GM13977 (cell line): ENCODE measurements around the gene SSC5D.

Source experiments
- DNase-seq: peaks from one replicate; pipeline ENCODE4 v3.0.0; 2012; ENCODE audit warnings: low spot score
- in situ Hi-C: fragments of 300-500 bp; cut with MboI; formaldehyde crosslinking; loops from one replicate; pipeline ENCODE4 v1.12.0; 2022; ENCODE audit warnings: low sequenced_read_pairs, low pct_unique_long_range_greater_than_20kb, mixed read lengths, inconsistent platforms; ENCODE audit not compliant: unreplicated experiment
- TF ChIP-seq, protein P1 (sequence below): IDR thresholded peaks from 2 replicates; pipeline ENCODE4 v1.5.1; 2012; ENCODE audit warnings: mild to moderate bottlenecking, control low read depth; ENCODE audit not compliant: insufficient read depth; ENCODE audit errors: extremely low read depth, missing control alignments

The SSC5D gene

DNA sequence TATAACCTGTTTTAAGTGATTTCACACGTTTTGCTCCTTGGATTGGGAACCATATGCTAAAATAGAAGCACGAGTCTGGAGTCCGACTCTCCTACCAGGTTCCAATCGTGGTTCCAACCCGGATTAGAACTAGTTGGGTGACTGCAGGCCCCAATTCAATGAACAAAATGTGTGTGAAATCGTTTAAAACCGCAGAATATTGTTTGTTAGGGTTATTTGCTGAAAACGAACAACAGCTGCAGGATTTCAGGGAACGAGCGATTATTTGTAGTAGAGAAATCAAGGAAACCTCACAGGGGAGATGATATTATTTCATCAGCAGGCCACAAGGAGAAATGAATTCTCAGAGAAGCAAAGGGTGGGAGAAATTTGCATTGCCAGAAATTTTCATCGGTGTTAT lies 16.7 kb downstream of the SSC5D start:
- TF ChIP-seq, protein P1, sequence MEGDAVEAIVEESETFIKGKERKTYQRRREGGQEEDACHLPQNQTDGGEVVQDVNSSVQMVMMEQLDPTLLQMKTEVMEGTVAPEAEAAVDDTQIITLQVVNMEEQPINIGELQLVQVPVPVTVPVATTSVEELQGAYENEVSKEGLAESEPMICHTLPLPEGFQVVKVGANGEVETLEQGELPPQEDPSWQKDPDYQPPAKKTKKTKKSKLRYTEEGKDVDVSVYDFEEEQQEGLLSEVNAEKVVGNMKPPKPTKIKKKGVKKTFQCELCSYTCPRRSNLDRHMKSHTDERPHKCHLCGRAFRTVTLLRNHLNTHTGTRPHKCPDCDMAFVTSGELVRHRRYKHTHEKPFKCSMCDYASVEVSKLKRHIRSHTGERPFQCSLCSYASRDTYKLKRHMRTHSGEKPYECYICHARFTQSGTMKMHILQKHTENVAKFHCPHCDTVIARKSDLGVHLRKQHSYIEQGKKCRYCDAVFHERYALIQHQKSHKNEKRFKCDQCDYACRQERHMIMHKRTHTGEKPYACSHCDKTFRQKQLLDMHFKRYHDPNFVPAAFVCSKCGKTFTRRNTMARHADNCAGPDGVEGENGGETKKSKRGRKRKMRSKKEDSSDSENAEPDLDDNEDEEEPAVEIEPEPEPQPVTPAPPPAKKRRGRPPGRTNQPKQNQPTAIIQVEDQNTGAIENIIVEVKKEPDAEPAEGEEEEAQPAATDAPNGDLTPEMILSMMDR: no peak
- no peak for DNase-seq
- in situ Hi-C loops: loop anchor here (5.0 kb wide), 1 partner anchor 122 kb away; no protein-coding TSS in a partner anchor

DNA sequence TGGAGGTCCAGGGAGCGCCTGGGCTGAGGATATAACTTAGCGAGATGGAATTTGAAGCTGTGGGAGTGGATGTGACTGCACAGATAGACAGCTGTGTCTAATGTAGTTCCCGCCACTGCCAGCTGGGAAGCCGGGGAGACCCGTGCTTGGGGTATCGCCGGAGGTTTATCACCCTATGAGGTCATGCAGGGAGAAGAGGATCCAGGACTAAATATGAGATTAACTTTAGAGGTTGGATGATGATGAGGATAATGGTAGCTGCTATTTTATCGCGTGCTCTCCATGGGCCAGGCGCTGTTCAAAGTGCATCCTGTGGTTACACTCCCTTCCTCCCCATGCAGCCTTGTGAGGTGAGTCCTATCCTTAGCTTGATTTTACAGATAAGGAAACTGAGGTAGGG lies 19.9 kb downstream of the SSC5D start:
- in situ Hi-C loops: loop anchor here (5.0 kb wide), 1 partner anchor 119 kb away; no protein-coding TSS in a partner anchor
- TF ChIP-seq, protein P1: no peak
- DNase-seq: no peak

DNA sequence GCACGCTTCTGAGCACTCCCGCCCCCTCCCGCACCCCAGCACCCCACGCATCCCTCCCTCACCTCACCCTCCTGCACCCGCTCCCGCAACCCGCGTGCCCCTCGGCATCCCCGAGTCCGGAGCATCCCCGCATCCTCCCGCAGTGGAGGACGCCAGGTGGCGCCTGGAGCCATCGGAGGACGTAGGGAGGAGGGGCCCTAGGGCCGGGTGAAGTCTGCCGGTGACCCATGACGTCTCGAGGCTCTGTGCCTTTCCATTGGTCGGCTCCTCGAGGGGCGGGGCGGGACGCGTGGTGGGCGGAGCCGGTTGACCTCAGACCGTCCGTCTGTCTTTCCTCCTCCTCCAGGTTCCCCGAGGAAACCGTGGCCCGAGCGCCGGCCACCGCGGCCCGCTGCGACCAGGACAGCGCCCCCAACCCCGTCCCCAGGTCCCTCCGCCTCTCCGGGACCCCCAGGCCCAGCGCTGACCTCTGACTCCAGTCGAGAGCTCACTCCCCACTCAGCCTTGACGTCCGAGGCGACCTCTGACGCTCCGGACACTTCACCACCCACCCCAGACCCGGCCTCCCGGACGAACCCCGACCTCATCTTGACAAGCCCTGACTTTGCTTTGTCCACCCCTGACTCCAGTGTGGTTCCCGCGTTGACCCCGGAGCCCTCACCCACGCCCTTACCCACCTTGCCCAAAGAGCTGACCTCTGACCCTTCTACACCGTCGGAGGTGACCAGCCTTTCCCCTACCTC lies 28.8 kb downstream of the SSC5D start:
- DNase-seq: peak; percentile 100
- in situ Hi-C loops: no loop called here
- TF ChIP-seq, protein P1: peak; percentile 94

DNA sequence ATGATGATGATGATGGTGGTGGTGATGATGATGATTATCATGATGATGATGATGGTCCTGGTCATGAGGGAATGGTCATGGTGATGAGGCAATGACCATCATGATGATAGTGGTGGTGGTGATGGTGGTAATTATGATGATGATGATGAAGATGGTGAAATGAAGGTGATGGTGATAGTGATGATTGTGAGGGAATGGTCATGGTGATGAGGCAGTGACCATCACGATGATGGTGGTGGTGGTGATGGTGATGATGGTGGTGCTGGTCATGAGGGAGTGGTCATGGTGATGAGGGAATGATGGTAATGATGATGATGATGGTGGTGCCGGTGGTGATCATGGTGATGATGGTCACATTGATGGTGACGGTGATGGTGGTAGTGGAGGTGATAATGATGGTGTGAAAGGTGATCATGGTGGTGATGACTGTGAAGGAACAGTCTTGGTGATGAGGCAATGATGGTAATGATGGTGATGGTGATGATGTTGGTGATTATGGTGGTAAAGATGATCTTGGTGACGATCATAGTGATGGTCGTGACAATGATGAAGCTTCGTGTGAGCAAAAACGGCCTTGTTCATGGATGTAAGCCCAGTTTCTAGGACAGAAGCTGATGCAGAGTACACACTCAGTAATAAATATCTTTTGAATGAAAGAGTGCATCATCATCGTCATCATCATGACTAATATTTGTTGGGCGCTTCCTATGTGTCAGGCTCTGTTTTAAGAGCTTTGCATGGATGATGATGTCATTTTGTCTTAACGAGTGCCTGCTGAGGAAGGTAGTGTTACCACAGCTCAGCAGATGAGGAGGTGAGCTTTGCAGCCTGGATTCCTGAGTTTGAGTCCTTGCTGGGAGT lies 31.4 kb downstream of the SSC5D start:
- in situ Hi-C loops: no loop called here
- no peak for DNase-seq

DNA sequence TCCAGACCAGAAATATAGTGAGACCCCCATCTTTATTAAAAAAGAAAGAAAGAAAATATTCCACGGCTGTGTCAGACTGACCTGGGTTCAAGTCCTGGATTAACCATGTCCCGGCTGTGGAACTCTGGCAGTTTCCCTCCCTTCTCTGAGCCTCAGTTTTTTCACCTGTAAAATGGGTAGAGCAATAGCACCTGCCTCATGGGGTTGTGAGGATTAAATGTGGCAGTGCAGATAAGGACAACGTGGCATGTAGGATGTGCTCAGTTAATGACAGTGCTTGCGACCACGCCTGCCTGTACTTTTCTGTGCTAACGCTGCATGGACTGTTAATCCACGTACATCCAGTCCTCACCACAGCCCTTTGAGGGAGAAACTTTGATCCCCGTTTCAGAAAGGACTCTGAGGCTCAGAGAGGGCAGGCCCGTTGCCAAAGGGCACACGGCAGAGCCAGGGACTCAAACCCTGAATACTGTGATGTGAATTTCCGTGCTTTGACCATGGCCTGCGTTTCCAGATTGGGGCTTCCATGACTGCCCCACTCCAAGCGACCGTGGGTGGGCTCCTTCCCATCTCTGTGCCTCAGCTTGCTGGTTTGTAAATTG lies 32.6 kb downstream of the SSC5D start:
- DNase-seq: no peak
- TF ChIP-seq, protein P1: no peak
- in situ Hi-C loops: no loop called here

More for the DNA sequence above, 31.4 kb downstream of the SSC5D start:
- TF ChIP-seq, protein P1: no peak

DNA sequence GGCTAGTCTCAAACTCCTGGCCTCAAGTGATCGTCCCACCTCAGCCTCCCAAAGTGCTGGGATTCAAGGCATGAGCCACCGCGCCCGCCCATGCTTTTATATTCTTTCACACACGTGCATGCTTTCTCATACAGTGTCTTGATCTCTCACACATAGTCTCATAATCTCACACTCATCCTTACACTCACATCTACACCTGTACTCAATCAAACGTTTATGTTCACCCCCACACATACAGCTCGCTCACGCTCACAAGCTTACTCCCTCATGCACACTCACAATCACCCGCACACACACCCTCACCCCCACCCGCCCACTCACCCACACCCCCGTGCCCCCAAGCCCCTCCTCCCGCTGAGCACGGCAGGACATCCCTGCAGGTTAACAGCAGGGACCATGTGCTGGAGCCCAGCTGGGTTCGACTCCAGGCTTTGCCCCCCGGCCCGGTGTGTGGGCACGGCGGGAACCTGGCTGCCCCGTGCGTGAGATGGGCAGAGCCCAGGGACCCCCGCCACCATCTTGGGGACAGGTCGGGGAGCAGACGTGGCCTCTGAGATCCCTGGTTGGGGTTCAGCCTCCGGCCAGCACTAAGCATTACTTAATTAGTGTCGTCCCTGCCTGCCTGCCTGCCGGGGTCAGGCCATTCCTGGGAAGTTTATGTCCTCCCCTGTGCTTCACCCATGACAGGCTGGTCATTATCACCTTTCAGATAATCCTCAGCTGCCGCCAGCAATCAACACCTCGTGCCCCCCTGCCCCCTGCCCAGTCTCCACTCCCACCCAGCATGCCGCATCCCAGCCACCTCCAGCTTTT lies 37.3 kb downstream of the SSC5D start:
- in situ Hi-C loops: no loop called here
- DNase-seq: no peak
- TF ChIP-seq, protein P1: no peak
